ENCODE data around the gene NR6A1. TPM values are rescaled to one million over a fixed set of nuclear protein-coding genes. Genes with fewer than 3 reads are reported as not detected.
A peak's percentile ranks its signal among the peaks of the same experiment; 100 is the strongest.

The NR6A1 gene
- total and polyA plus RNA-seq, 9 donors = 0.29 to 1.7 (median 1.00) TPM

- DNase-seq = no peak
- no peak for TF ChIP-seq POLR2A (IDR thresholded peaks at IDR 0.05)
- 79 to 83% (median 82%) methylated on average over 6 of the region's 6 CpGs for WGBS, 3 donors
- Histone ChIP-seq H3K27ac (peak overlapping the region in 1 of 2 donors; percentile 56), H3K4me1 (ENCODE audit: insufficient read depth) (peaks cover 35% of the 10 kb centered on the region), H3K36me3 (no peaks in the 10 kb centered on the region), H3K27me3 (no peaks in the 10 kb centered on the region), H3K9me3 (no peaks in the 10 kb centered on the region), H3K4me3 (no peak overlapping the region)
- intact Hi-C loops (cut with DNase I) = no loop called here
Observed at GRCh38 chr9:124511426-124511840, 259.7 kb downstream of the NR6A1 start.

GRCh38 chr9:124510650-124511425 is 260.3 kb downstream of the NR6A1 start:
- Histone ChIP-seq H3K9me3 (no peaks in the 10 kb centered on the region), H3K4me3 (no peak overlapping the region), H3K27me3 (no peaks in the 10 kb centered on the region), H3K36me3 (no peaks in the 10 kb centered on the region), H3K4me1 (ENCODE audit: insufficient read depth) (peaks cover 40% of the 10 kb centered on the region), H3K27ac (peak overlapping the region in 1 of 2 donors; percentile 56)
- peak in 1 of 5 donors; percentile 55 for DNase-seq
- TF ChIP-seq EP300 (IDR thresholded peaks at IDR 0.05) (no peak), CTCF (IDR thresholded peaks at IDR 0.05) (no peak), POLR2A (IDR thresholded peaks at IDR 0.05) (no peak)
- 74 to 81% (median 78%) methylated on average over 9 of the region's 9 CpGs for WGBS, 3 donors
- intact Hi-C loops (cut with DNase I) = no loop called here

GRCh38 chr9:124507880-124508423 is 263.2 kb downstream of the NR6A1 start:
- Histone ChIP-seq H3K4me3 (no peak overlapping the region), H3K36me3 (no peaks in the 10 kb centered on the region), H3K4me1 (ENCODE audit: insufficient read depth) (peaks cover 37% of the 10 kb centered on the region), H3K9me3 (no peaks in the 10 kb centered on the region), H3K27ac (peak overlapping the region in 1 of 2 donors; percentile 77), H3K27me3 (no peaks in the 10 kb centered on the region)
- intact Hi-C loops (cut with DNase I) = no loop called here
- peak in 1 of 5 donors; percentile 28 for DNase-seq
- TF ChIP-seq POLR2A (IDR thresholded peaks at IDR 0.05) = no peak
- WGBS, 3 donors = 71 to 82% (median 77%) methylated on average over 11 of the region's 11 CpGs

GRCh38 chr9:124506931-124507879 is 263.9 kb downstream of the NR6A1 start, which contains the start of gene NR5A1:
TSS of gene NR5A1 (minus strand) at chr9:124507399. CDS start at chr9:124503395, 4,004 bp downstream.
- TF ChIP-seq POLR2A (IDR thresholded peaks at IDR 0.05) (peak; percentile 67), CTCF (IDR thresholded peaks at IDR 0.05) (no peak)
- H3K27ac ChIP-seq = peak within 1 kb of the TSS; percentile 72 to 77
- no peaks in the 10 kb centered on the region for H3K27me3 ChIP-seq
- H3K9me3 ChIP-seq = no peaks in the 10 kb centered on the region
- peak within 1 kb of the TSS; percentile 46 for H3K4me3 ChIP-seq
- intact Hi-C loops (cut with DNase I) = no loop called here
- WGBS, 3 donors = 7 to 35% (median 14%) methylated on average over 32 to 34 of the region's 34 CpGs
- peak; percentile 75 to 85 (median 79) for DNase-seq
- no peaks in the 10 kb centered on the region for H3K36me3 ChIP-seq
- H3K4me1 ChIP-seq (ENCODE audit: insufficient read depth) = peaks cover 29% of the 10 kb centered on the region

GRCh38 chr9:124506433-124506832 is 264.7 kb downstream of the NR6A1 start:
- Histone ChIP-seq H3K4me1 (ENCODE audit: insufficient read depth) (peaks cover 23% of the 10 kb centered on the region), H3K27ac (peak overlapping the region; percentile 72 to 77), H3K4me3 (peak overlapping the region; percentile 46), H3K36me3 (no peaks in the 10 kb centered on the region), H3K27me3 (no peaks in the 10 kb centered on the region), H3K9me3 (no peaks in the 10 kb centered on the region)
- TF ChIP-seq POLR2A (IDR thresholded peaks at IDR 0.05) (no peak), EP300 (IDR thresholded peaks at IDR 0.05) (no peak), CTCF (IDR thresholded peaks at IDR 0.05) (no peak)
- 6 to 25% (median 13%) methylated on average over 8 of the region's 8 CpGs for WGBS, 3 donors
- DNase-seq = no peak
- intact Hi-C loops (cut with DNase I) = no loop called here

Measured in ovary (tissue), 9 donors.